ENCODE results near the gene LINC00237.

Gene LINC00237

DNA sequence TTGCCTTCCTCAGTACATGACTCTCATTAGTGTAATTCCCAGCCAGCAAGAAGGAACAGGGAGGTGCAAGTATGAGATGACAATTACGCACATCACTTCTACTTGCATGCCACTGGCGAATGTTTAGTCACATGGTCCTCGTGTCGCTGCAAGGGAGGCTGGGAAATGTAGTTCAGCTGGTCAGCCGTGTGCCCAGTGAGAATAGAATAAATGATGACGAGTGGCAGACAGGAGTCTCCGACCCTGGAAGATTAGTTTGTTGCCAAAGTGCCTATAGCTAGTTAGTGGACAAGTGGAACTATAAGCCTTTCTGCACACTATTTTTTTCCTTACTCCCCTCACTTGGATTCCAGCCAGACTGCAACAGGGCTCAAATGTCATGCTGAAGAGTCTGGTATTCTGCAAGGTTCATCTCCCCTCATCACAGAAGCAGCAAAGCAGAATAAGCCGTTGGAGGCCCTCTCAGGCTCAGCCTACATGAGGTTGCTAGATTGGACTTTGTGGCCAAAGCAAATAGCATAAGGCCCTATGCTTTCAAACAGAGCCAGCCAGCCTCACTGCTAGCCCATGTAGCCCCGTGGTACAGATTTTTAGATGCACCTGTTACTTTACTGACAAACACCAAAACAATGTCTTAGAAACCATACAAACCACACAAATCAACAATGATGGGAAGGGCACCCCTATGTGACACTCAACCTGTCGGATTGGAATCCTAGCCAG, 9.7 kb downstream of the LINC00237 start:
- DNase-seq (ENCODE audit: low read depth): peak; percentile 41

DNA sequence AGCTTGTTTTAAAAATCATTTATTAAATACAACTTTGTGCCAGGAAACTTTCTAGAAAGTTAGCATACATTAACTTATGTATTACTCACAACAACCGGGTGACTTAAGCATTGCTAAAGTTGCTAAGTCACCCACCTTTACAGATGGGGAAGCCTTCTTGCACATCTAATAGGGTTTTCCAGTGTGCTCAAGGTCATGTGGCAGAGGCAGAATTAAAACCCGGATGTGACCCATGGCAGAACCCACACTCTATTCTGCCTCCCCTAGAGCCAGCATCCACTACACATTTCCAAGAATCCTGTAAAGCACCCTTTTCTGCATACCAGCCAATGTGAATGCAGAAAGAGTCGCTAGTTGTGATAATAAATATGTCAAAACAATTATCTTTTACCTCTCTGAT, 13.4 kb downstream of the LINC00237 start:
- no peak for DNase-seq (ENCODE audit: low read depth)

DNA sequence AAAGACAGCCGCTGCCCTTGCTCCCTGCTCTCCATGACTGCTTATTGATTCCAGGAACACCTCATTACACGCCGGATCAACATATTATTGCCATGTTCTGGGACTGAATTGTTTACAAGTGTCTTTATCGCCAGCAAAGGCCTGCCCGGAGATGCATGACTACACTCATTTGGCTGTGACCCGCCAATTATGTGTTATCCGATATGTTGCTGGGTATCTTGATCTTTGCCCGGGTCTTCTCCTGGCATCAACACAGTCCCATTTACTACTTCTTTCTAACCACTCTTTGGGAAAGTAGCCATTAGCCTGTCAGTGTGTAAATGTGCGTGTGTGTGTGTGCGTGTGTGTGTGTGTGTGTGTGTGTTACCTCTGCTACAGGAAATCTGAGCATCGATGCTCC, 15.4 kb downstream of the LINC00237 start:
- no peak for DNase-seq (ENCODE audit: low read depth)

DNA sequence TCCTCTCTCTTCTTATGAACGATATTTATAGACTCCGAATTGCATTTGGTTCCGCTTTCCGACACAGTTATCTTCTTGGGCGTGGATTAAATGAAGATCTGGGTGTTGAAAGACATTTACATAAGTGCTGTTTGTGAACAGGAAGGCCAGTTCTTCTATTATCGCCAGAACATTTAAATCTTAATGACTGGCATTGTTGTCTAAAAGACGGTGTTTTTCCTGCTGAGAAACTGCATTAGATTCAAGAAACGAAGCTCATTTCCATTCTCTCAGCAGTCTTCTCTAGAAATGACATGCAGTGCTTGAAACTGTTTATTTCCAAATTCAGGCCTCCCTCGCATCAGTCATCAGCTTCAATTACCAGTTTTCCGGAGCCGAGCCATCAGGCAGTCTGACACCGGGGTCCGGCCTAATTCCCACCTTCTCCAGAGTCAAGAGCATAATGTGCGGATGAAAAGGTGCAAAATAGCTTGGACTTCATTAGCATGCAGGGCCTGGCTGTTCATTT, 16.0 kb downstream of the LINC00237 start:
- no peak for DNase-seq (ENCODE audit: low read depth)

DNA sequence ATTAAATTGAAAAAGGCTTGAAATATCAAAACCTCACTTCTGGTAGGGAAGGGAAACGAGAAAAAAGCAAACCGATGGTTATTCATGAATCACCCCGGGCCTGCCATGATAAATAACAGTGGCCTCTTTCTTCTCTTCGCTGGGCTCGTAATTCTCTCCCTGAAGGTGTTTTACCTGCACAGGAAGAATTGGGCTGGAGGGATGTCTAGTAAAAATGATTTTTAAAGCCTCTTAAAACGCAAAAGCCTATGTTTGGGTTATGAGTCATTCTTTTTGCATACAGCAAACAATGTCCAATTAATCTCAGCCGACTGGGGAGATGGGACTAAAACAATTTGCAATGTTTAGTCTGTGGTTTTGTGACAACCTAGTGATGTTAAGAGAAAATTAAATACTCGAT, 16.8 kb downstream of the LINC00237 start:
- no peak for DNase-seq (ENCODE audit: low read depth)

DNA sequence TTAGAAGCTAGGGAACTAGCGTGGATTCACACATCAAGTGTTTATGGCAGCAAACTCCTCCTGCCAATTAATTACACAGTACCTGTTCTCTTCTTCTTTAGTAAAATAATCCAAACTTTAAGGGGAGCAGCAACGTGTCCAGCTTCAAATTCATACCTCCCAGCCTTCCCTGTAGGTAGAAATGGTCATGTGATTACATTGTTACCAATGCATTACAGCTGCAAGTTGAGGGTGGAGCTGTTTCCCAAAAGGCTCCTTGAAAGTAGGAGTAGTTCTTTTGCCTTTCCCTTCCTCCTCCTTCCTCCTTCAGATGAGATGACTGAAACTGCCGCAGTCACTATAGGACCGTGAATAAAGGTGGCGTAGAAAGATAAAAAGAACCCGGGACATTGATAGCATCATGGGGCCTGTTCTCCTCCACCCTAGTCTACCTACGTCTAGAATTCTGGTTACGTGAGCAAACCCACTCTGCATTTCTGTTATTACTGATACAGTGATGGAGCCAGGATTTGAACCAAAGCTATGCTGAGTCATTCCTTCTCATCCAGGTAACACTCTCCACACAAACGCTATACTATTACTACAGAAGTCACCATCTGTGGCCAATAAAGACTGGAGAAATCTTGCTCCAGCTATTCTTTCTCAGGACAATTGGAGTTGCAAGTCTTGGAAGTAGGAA, 18.2 kb downstream of the LINC00237 start:
- DNase-seq (ENCODE audit: low read depth): no peak

DNA sequence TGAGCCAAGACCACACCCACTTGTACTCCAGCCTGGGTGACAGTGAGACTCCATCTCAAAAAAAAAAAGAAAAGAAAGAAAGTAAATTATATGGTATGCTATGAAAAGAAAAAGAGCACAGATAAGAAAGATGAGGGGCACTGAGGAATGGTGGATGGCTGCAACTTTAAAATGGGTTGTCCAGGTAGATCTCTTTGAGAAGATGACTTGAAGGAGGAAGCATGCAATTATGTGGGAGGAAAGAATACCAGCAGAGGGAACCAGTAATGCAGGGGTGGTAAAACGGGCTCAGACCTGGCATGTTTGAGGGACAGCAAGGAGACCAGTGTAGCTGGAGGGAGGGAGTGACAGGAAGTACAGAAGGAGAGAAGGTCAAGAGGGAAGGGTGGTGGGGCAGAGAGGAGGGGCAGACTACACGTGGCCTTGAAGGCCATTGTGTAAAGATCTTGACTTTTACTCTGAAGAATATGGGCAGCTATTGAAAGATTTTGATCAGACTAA, 22.3 kb downstream of the LINC00237 start:
- DNase-seq (ENCODE audit: low read depth): no peak

DNA sequence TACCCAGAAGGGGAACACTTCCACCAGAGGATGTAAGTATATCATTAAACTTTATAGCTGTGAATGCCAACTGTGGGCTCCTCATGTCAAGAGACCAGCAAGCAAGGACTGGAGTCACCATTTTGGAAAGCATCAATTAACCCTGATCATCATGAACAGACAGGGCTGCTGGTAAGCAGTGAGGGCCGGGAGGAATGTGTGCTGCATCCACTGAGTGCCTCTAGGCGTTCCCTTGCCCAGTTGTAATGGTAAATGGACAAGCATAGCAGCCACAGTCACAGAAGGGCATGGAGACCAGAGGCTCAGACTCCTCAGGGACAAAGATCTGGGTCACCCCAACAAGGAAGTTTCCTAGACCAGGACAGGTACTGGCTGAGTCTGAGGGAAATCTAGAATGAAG, 23.6 kb downstream of the LINC00237 start:
- no peak for DNase-seq (ENCODE audit: low read depth)

DNA sequence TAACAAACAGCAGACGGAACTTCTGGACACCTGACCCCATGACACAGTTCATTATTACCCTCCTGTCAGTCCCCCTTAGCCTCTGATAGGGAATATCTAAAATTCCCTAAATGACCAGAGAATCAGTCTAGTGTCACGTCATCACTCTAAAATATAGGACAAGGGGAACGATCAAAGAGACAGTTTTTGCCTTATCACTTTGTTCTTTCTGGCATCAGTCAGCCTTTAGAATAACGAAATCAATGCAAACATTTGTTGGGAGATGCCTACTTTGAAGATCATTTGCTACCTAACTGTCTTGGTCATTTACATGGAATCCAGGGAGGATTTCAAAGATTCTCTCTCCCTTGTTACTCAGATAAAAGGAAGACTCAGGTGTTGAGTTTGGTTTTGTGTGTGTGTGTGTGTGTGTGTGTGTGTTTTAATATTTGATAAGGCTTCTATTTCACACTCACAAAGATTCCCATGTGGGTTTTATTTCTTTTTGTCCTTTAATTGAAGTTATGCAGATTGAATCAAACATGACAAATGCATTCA, 28.3 kb downstream of the LINC00237 start:
- DNase-seq (ENCODE audit: low read depth): no peak

DNA sequence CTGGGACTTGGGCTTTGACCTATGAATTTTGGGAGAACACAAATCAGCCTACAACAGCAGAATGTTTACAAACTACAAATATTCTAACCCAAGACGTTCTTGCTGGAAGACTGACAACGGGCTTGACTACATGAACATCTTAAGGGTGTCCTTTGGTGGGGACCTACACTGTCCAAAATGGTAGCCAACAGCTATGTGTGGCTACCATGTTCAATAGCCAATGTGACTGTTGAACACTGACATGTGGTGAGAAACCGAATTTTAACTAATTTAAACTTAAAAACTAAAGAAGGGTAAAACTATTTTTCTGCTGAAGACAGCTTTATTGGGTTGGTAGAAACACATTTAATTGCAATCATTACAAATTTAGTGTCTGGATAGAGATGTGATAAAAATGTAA, 30.1 kb downstream of the LINC00237 start:
- no peak for DNase-seq (ENCODE audit: low read depth)

DNA sequence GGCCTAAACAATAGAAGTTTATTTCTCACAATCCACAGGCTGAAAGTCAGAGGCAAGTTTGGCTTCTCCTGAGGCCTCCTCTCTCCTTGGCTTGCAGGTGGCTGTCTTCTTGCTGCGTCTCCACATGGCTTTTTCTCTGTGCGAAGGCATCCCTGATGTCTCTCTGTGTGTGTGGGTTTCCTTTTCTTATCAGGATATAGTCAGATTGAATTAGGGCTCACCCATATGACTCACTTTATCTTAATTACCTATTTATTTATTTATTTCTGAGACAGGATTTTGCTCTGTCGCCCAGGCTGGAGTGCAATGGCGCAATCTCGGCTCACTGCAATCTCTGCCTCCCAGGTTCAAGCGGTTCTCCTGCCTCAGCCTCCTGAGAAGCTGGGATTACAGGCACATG, 30.7 kb downstream of the LINC00237 start:
- no peak for DNase-seq (ENCODE audit: low read depth)

DNA sequence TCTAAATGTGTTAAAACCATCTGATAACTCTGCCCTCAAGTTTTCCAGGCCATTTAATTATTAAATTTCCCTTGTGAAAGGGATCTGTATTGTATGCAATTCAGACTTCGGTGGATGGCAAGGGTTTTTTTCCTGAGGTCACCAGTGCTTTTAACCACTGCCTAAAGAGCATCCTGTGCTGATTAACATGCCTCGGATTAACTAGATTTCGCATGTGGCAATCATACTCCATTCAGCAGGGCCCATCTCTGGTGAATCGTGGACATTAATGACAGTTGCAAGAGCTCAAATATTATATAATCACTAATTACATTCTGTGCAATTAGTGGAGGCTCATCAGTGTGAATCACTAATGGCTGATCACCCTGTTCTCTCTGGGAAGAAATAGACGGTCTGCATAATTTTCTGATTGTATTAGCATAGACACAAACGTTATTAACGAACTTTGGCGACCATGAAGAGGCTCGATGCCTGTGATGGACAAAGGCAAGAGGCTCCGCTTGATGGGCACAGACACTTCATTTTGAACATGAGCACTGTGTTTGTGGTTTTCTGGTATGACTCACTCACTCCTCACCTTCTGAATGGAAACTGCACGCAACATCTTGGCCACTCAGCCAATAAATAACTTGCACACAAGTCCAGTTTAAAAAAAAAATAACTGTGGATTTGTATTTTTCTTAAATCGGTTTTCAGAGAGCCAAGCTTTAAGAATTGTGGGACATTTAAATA, 31.4 kb downstream of the LINC00237 start:
- DNase-seq (ENCODE audit: low read depth): no peak

DNA sequence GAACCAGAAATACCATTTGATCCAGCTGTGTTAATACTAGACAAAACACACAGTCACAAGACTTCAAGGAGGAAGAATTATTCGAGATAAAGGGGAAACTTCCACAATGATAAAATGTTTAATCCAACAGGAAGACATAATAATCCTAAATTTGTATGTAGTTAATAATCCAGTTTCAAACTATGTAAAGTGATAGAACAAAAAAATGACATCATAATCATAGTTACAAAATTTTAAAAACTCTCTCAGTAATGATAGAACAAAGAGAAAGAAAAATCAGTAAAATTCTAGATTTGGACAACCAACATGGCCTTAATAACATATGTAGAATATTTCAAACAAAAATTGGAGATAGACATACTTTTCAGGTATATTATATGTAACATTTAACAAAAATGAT, 38.9 kb downstream of the LINC00237 start:
- DNase-seq (ENCODE audit: low read depth): no peak

DNA sequence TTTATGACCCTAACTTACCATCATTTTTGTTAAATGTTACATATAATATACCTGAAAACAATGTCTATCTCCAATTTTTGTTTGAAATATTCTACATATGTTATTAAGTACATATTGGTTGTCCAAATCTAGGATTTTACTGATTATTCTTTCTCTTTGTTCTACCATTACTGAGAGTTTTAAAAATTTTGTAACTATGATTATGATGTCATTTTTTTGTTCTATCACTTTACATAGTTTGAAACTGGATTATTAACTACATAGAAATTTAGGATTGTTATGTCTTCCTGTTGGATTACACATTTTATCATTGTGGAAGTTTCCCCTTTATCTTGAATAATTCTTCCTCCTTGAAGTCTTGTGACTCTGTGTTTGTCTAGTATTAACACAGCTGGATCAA, 41.2 kb downstream of the LINC00237 start:
- DNase-seq (ENCODE audit: low read depth): no peak

DNA sequence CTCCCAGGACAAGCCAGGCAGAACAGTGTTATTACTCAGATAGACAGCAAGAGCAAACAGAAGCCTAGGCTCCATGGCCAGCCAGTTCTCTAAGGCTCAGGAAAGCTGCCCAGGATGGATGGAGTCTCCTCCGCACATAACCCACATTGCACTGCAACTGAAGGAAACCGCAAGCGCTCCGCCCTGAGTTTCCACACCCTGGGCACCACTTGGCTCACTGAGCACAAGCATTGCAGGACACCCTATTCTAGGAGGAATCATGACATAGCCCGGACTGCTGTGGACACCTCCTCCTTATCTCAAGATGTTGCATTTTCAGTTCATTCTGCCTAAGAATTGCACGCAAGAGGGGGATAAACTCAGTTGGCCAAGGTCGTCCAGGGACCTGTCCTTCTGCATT, 42.9 kb downstream of the LINC00237 start:
- DNase-seq (ENCODE audit: low read depth): no peak

DNA sequence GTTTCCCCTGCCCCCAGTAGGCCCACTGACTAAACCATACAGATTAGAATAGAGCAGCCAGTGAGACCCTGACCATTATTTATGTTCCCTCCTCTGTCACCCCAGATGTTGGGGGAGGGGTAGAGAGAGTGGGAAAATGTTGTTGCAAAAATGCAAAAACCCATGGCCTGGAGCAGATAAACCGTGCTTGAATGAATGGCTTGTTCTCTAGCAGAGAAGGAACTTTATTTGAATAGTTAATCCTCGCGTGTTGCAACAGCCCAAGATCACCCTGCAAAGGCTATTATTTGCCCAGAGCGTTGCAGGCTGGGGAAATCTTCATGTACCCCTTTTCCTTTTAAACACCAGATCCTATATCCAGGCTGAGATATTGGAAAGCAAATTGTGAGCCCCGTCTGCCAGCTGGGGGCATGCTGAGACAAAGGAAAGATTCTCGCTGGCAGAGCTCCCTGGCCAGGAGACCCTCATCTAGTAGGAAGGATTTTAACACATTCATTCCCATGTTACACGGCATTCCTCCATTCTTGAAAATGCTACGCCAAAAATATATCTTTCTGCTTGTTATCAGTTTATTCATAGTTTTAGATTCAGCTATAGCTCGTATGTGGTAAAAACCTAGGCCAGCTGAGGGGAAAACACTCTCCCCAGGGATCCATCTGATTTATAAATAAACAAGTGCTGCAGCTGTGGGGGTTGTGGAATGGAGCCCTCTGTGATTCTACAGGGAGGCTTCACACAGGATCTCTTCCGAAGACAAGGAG, 53.0 kb downstream of the LINC00237 start:
- DNase-seq (ENCODE audit: low read depth): no peak

DNA sequence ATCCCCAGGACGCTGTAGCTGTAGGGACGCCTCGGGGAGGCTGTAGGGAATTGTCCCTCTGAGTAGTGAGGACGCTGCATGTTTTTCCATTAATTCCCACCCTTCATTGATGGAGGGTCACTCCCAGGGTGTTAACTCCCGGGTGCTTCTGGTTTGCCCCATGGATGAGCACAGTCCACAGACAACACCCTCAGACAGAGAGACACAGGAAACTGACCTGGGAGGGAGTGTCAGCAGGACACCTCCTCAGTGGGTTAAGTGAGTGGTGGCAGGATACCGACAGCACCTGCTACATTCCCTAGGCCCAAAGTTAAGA, 53.5 kb downstream of the LINC00237 start:
- DNase-seq (ENCODE audit: low read depth): no peak

DNA sequence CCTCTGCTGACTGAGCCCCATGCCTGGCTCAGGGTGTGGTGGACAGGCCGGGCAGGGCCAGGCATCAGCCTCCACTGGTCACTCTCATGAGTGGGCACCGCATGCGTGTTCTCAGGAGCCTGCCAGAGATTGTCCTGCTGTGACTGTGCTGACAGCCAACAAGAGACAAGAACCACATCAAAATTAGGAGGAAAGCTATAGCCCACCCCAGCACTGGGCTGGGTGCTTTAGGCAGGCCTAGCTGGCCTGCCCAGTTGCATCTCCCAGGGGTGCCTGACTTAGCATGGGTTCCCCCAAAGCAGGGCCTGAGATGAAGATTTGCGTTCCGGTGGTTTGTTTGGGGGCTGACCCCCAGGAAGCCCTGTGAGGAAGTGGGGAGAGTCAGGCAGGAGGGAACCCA, 53.9 kb downstream of the LINC00237 start:
- DNase-seq (ENCODE audit: low read depth): no peak

DNA sequence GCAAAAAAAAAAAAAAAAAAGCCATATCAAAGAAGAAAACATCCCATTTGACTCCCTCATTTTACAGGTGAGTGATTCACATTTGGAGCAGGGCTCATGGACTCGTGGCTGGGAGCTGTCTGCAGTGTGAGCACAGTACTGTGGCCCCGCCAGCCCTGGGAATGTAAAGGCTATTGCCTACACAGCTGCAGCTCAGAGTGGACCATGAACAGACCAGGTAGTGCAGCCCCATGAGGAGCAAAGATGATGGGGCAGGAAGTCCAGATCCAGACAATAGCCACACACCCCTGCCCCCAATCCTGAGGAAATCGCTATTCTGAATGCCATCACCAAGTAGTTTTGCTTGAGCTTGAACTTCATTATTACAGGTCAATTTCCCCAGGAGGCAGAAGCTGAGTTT, 55.4 kb downstream of the LINC00237 start:
- no peak for DNase-seq (ENCODE audit: low read depth)

DNA sequence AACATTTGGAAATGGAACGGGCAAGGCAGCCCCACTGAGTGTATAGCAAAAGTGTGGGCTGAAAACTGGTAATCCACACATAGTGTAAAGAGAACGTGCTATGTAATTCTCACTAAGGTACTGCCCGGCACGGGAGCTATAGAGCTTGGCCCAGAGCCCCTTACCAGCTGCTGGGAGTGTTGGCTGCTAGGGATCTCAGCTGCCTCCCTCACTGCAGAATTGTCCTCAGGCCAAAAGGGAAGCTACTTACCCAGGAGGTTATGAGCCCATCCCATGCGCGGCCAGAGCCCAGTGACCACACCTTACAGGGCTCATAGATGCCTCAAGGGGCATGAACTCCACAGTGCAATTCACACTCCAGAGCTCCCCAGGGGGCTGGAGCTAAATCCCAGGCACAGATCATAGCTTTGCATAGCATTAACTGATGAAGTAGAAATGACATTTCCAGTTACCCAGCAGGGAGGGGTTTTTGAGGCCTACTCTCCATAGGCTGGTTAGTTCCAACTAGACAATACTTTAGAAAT, 56.8 kb downstream of the LINC00237 start:
- no peak for DNase-seq (ENCODE audit: low read depth)

DNA sequence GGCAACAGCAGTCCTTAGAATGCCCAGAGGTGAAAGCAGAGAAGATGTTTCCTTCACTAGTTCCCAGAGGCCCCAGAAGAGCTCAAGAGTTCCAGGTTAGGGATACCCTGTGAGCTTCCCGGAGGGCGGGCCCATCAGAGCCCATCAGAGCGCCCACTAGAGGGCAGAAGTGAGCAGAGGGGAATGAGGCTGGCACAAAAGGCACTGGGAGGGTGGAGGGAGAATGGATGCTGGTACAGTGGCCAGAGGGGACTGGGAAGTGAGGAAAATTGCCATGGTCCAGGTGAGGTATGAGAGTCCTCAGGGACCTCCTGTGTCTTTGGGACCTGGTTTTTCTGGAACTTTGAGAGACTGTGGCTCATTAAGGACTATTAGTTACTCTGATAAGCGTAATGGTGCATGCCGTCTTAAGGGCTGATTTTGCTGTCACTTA, 57.3 kb downstream of the LINC00237 start:
- no peak for DNase-seq (ENCODE audit: low read depth)

DNA sequence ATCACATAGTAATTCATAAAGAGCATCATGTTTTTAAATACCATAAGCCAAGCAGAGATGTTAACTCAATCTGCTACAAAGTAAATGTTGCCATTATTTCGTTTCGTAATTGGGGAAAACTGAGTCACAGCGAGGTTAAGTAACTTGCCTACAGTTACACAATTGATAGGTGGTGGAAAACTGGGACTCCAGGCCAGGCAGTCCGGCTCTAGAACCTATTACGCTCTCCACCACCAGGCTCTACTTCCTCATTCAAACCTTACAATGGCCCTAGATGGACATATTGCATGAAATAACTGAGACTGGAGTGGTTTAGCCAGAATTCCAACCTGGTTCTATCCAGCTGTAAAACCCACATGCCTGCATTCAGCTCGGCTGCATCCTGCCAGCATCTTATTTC, 58.2 kb downstream of the LINC00237 start:
- no peak for DNase-seq (ENCODE audit: low read depth)
